Stimulated activated CD4-positive, alpha-beta T cell treated with anti-CD3 and anti-CD28 coated beads, Interleukin-1b, Interleukin-23, amount 100 ng/mL, for 4 hours (primary cell): Measurements from ENCODE around the gene PTPA.
A peak's percentile ranks its signal among the peaks of the same experiment; 100 is the strongest.
"Not testable (repeated sequence)": the region's sequence is repeated elsewhere in the genome, so short reads cannot be mapped to it uniquely, and the experiment has no call there.

Experiments used
- DNase-seq, 2 donors: peaks; one replicate each; pipeline ENCODE4 v3.0.0-alpha.2; 2020; ENCODE audit warnings: low read depth in 2 of 2

Gene PTPA

DNA sequence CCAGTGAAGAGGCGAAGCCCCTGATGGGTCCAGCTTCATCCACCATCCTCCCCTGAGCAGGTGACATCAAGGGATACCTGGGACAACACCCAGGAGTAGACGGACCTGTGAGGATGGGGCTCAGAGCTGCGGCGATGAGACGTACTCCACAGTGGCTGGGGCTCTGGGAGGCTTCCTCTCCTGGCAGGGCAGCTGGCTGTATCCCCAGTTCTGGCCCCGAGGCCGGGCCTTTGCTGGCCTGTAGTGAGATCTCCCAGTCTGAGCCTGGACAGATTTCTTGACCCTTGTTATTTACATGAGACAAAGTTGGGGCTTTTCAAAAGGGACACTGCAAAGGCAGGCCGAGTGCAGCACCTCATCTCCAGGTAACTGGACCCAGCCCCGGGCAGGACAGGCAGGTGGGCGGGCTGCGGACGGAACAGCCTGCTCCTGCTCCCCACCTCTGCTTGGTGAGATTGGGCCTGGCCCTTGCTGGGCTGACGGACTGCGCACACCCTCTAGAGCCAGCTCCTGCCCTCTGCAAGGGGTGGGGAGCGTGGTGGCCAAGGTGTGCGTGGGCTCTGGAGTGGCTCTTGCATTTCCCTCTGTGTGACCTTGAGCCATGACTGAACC, 43.8 kb downstream of the PTPA start:
- DNase-seq: no peak

DNA sequence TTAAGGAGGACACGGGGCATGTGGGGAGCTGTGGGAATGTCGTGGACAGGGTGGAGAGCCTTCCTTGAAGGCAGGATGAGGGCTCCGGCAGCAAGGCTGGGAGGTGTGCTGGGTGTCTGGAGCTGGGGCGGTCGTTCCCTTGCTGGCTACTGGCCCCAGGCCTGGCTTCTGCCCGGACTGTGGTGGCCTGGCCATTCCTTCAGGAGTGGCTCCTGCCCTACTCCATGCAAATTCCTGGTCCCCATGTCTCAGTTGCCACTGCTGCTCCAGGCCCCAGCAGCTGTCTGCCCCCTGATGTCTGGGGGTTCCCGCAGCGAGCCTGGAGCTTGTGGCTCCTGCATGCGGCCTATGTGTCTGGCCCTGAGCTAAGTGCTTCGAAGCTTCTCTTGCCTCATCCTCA, 44.9 kb downstream of the PTPA start:
- no peak for DNase-seq

DNA sequence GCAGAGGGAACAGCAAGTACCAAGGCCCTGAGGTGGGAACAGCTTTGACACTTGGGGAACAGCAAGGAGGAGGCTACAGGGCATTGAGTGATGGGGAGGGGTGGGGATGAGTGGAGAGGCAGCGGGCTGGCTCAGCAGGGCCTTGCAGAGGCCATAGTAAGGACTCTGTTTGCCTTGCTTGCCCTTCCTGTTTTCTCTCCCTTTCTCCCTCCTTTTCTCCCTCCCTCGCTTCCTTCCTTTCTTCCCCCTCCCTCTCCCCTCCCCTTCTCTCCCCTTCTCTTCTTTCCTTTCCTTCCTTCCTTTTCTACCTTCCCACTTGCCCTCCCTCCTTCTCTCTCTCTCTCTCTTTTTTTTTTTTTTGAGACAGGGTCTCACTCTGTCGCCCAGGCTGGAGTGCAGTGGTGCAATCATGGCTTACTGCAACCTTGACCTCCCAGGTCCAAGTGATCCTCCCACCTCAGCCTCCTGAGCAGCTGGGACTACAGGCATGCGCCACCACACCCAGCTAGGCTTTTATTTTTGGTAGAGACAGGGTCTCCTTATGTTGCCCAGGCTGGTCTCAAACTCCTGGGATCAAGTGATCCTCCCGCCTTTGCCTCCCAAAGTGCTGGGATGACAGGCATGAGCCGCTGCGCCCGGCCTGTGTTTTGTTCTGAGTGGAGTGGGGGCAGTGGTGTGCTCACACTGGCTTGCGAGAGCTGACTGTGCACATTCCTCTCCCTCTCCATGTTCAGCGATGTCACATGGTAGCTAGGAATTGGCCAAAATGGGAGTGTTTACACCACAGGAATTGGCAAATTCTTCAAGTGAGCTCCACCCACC, 49.7 kb downstream of the PTPA start:
- DNase-seq: no peak

DNA sequence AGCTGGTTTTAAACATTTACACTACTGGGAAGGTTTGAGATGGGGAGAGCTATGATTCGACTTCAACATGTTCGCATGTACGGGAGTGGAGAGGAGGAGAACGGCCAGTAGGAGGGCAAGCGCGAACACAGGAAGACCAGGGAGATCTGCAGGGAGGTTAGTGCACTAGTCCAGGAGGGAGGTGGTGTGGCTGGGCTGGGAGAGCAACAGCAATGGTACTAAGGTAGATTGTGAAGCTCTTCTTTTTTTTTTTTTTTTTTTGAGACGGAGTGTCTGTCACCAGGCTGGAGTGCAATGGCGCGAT, 50.3 kb downstream of the PTPA start:
- no peak for DNase-seq

DNA sequence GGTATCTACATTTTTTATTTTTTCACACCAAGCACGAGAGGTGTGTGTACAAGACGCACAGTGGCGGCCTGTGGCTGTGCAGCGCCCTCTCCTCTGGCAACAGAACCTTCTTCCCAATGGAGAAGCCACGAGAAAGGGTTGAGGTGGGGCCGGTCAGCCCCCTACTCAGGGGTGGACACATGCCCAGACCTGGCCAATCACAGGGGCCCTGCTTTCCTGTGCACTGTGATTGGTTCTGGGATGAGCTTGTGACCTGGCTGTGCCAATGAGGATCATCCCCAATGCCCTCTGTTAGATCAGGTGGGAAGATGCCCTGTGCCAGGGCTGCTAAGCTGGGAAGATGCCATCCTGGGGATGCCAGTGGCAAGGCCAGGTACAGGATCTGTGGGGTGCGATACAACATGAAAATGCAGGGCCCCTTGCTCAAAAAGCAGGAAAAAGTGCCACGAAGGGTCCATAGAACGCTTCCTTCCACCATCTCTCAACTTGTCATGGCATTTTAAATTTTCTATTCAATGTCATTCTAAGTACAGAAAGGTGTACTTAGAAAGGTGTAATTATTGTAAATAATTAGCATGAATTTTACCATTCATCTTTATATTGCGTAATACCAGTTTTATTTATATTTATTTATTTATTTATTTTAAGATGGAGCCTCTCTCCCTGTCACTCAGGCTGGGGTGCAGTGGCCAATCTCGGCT, 51.4 kb downstream of the PTPA start:
- no peak for DNase-seq

DNA sequence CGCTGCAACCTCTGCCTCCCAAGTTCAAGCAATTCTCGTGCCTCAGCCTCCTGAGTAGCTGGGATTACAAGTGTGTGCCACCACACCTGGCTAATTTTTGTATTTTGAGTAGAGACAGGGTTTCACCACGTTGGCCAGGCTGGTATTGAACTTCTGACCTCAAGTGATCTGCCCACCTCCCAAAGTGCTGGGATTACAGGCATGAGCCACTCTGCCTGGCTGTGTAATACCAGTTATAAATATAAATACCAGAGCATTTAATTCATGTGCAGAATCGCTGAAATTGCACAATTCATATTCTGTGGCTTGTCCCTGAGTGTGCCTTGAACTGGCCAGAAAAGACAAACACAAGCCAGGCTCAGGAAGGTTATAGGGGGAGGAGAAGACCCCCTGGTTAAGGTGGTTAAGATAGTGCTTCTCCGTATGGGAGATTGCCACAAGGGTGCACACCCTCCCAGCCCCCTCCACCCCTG, 52.0 kb downstream of the PTPA start:
- not testable (repeated sequence) for DNase-seq

DNA sequence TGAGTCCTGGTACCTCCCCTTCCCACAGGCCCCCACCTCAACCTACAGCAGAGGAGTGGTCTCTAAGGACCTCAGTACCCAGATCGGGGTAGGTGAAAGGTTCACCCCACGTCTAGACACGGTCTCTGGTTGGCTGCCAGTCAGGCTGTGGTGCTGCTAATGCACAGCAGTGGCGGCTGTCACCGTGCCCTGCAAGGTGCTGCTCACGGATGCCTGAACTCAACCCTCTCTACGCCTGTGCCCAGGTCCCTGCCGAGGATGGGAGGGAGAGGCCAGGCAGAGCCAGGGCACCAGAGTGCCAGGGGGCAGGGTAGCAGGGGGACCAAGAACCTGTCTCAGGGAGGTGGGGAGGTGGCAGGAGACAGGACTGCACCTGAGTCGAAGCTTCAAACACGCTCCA, 52.5 kb downstream of the PTPA start:
- DNase-seq: no peak

DNA sequence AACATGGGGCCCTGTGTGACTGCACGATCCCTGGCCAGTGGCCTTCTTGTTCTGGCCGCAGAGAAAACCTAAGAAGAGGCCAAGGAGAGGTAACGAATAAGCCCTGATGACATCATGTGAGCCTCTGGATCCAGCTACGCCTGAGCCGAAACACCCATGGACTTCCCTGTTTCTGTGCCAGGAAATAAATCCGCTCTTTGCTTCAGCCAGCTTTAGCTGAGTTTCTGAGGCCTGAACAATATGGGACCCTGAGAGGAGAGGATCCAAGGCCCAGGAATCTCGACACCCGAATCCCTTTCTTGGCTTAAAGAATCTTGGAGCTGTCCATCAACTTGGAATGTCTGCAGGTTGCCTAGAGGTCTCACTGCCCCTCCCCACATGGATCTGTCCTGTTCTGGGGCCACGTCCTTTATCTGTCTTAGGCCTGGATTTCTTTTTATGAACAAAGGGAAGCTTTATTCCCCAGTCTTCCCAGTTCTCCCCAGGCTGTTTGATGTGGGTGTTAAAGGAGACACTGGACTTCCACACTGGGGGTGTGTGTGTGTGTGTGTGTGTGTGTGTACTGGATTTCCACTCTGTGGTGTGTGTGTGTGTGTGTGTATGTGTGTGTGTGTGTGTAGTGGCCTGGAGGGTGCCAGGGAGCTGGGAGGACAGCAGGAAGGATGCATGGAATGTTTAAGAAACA, 53.2 kb downstream of the PTPA start:
- DNase-seq: no peak

DNA sequence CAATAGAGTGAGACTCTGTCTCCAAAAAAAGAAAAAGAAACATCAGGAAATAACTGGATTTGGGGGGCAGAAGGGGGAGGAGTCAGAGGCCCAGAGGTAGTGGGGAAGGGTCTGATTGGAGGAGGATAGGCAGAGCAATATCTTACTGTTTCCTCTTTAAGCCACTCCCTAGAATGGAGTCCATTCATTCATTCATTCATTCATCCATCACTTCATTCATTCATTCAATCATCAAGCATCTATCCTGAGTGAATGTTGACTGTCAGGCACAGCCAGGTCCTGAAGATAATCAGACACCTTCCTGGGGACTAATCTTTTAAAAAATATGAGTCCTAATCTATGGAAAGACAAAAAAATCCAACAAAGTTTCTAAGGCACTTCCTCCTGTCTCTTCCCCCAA, 54.0 kb downstream of the PTPA start:
- DNase-seq: no peak

DNA sequence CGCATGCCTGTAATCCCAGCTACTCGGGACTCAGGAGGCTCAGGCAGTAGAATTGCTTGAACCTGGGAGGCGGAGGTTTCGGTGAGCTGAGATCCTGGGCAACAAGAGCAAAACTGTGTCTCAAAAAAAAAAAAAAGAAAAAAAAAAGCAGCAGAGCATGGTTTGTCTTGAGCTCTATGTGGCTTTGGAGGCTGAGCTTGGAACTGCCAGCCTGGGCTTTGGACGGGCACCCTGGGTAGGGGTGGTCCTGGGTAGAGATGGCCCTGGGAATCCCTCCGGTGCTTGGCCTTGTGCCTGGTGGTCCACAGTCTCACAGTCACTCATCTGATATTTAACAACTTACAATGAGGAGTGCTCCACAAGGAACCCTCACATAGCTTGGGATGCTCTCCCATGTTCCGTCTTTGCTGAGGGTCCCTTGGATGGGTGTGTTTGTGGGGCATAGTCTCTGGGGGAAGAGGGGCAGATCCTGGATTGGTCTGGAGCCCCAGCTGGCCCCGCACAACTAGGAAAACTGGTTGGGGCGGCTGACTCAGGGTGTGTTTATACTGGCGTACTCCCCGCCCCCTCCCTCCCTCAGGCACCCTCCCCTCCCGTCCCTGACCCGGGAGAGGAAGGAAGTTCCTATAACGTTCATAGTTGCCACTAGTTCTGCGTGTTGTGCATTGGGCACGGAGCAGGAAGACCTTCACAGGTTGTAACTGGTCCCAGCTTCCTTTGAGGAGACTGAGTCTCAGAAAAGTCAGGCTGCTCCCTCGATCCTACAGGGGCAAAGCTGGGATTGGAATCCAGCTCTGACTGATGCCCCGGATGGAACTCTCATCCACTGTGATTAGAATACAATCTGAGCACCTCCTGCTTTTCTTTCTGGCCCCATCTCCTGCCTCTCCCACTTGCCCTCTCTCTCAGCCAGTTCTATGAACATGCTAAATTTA, 55.7 kb downstream of the PTPA start:
- peak in 1 of 2 donors; percentile 13 for DNase-seq

DNA sequence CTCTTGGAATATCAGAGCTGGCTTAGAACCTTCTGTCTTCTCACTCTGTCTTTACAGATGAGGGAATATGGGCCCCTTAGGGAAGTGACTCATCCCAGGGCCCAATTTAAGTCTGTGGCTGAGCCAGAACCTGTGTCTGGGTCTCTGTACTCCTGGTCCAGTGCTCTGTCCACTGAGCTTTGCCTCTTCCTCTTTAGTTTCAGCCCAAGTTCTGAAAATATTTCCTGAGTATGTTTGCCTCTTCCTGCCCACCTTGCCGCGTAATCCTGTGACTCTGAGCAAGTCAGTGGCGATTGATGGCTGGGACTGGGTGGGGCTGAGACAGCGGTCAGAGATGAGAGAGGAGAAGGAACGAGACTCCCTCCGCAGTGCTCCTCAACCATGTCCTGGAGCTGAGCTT, 59.0 kb downstream of the PTPA start:
- DNase-seq: no peak

DNA sequence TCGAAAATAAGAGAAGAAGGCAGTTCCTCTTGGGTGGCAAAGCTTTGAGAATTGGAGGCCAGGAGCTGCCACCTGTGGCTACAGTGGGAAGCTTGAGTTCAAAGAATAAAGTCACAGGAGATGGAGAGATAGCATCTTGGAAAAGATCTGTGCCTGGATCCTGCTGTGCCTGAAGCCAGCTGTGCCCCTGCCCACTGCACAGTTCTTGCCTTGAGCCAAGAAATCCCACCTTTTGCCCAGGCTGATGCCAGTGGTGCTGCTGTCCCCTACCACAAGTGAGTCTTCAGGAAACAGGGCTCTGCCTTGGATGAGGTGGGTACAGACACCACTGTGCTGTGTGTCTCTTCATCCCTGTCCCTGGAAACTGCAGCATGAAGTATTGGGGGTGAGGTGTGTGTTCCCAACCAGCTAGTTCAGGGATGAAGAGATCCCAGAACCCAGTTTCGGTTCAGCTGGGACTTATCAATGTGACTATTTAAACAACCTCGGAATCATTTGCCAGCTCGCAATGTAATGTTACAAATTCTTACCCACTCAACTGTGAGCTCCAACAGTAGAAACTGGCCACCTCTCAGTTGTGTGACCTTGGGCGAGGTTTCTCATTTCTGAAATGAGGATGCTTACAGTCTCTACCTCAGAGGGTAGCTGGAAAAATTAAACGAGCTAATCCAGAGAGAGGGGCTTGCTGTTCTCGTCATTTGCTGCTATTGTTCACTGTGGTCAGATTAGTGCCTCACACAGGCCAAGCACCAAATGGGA, 61.0 kb downstream of the PTPA start:
- no peak for DNase-seq

DNA sequence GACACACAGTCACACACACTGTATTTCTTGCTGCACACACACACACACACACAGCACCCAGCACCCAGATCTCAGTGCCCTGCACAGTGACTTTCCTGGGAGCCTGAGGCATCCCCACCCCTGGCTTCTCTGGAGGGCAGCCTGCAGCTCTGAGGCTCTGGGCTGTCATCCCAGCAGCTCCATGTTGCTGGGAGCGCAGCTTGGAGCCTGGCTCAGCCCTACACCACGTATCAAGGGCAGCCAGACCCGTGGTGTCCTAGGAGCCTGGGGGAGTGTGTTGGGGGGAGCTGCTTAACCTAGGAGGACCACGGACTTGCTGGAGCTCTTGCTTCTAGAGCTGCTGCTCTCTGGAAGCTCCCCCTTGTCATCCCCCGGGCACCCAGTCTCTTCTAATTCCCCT, 61.6 kb downstream of the PTPA start:
- DNase-seq: no peak

DNA sequence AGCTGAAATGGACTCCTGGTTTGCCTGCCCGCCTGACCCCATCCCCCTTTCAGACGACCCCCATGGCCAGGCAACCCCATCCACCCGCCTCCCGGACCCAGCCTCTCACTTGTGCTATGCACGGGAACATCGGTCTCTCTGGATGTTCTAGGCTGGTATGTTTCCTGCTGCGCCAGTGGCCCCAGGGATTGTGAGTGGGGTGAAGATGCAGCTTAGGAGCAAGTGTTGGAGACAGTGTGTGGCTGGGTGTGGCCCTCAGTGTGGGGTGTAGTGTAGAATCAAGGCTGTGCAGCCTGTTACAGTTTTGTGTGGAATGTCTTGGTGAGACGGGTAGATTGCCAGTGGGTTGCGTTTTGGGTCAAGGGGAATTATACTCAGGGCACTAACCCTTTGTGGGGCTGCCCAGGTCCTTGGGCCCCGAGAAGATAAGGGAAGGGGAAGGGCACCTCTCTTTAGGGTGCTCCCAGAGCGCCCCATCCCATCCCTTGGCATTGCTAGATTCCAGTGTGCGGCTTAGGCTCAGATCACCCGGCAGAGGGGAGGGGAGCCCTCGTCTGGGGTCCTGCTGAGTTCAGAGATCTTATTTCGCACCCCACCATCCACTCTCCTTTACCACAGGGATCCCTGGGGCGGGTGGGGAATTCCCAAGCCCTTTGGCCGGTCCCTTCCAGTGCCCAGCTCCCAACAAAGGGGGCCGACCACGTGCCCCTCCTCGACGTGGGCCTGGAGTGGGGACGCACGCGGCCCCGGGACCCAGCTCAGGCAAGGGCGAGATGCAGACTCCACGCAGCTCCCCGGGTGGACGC, 62.3 kb downstream of the PTPA start:
- no peak for DNase-seq

DNA sequence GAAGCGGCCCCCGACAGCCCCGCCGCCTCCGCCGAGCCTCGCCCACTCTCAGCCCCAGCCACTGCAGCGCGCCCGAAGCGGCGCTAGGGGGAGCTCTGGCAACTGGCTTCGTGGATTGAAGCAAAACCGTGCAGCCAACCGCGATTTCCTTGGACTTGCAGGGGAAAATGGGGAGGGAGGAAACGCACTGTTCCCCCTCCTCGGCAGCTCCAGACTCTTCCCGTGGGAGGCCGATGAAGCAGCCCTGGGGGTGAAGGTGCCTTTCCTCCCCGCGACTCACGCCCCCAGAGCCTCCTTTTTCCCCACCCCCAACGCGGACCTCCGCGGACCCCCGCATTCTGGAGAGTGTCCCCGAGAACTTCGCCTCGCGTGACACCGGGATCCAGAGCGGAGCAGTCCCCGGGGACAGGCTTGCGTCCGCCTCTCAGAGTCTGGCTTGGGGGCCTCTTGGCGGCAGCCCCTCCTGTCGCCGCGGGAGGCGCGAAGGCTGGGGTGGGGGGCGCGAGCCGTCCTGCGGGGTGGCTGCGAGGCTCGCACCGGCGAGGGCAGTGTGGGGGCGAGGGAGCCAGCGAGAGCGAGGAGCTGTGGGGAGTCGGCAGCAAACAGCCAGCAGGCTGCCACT, 63.0 kb downstream of the PTPA start:
- peak; percentile 73 to 78 for DNase-seq

DNA sequence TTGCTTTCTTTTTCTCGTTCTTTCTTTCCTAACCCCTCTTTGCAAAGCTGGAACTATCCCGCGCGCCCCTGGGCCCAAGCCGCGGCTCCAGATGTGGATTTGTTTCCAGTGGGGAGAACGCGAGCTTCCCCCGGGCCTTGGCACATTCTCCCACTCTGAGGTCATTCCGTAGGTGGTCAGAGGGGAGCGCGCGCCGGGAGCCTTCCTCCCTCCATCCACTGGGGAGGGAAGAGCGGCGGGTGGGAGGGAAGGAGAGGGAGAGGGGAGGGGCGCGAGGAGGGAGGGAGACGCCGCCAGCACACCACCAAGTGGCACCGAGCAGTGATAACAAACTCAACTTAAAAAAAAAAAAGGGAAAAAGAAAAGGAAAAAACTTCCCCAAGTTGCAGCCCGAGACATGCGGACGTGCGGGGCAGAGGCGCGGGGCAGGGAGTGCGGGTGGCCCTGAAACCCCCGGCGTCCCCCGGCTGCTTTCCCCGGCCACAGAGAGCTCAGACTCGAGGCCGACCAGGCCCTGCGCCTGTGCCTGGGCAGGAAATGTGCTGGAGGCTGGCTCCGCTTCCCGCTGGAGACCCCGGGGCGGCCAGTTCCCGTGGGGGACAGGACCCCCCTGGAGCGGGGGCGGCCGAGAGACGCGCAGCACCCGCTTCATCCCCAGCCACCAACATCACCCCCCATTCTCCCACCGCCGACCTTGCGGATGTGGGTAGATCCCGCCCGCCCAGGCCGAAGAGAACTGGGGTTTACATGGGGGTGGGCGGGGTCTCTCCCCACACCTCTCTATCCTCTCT, 63.7 kb downstream of the PTPA start:
- DNase-seq: peak in 1 of 2 donors; percentile 11

DNA sequence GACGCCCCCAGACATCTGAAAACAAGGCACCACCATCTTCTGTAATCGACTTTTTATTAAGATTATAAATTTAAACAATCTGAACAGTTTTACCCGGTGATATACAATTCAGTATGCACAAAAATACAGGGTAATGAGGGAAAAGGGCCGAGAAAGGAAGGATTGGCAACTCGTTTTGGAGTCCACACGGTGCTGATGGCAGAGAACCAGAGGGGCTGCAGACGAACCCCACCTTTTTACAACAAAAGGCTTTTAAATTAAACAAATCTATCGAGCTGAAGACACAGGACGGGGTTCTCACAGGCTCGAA, 64.3 kb downstream of the PTPA start:
- no peak for DNase-seq

DNA sequence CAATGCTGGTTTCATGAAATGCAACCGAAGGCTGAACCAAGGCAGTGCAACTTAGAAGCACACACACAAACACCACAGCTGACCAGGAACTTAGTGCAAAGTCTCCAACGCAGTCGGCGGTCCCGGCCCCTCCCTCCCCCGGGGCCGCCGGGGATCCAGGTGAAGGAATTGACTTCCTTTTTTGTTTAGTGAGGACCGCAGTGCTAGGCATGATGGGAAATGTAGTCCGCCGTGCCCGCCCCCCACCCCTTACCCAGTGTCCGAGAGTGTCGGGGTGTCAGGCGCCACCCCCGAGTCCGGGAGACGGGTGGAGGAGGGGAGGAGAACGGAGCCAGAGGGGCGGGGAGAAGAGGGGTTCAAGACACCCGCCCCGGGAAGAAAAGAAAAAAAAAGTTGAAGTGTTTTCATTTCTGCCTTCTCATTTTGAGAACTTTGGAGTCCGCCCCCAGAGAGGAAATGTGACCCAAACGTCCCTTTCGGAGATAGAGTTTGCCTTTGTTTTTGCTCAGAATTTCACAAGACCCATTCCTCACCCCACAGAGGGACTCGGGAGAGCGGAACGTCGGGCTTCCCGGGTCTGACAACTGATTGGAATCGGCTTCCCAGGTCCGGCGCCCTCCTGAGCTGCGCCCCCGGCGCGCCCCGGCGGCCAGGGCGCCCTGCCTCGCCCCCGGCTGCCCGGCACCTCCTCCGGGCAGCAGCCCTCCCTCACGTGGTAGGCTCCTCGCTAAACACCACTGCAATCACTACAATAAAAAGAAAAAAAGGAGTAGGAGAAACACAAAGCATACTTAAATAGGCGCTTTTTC, 64.8 kb downstream of the PTPA start:
- DNase-seq: peak in 1 of 2 donors; percentile 29
